ENCODE results near the gene PPIP5K2.

DNA sequence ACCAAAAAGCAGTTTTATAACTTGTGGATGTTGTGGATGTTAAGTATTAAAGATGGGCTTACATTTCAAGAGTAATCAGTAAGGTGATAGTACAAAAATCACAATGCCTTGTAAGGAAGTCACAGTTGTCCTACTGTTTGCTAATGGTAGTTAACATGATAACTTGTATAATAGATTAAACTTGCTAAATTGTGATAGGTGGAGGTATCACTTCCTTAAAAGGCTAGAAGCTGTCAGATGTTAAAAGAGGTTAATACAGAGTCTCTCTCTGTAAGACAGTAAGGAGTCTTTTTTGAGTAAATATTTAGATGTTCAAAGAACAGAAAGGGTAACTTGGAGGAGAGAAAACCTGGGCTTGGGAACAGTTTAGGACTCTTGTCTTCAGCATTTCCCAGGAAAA lies 124.3 kb downstream of the PPIP5K2 start:
- TF ChIP-seq, protein P1, sequence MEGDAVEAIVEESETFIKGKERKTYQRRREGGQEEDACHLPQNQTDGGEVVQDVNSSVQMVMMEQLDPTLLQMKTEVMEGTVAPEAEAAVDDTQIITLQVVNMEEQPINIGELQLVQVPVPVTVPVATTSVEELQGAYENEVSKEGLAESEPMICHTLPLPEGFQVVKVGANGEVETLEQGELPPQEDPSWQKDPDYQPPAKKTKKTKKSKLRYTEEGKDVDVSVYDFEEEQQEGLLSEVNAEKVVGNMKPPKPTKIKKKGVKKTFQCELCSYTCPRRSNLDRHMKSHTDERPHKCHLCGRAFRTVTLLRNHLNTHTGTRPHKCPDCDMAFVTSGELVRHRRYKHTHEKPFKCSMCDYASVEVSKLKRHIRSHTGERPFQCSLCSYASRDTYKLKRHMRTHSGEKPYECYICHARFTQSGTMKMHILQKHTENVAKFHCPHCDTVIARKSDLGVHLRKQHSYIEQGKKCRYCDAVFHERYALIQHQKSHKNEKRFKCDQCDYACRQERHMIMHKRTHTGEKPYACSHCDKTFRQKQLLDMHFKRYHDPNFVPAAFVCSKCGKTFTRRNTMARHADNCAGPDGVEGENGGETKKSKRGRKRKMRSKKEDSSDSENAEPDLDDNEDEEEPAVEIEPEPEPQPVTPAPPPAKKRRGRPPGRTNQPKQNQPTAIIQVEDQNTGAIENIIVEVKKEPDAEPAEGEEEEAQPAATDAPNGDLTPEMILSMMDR (IDR thresholded peaks at IDR 0.05) = no peak
- no peak for TF ChIP-seq POLR2A (IDR thresholded peaks at IDR 0.05)
